ENCODE results near the gene MPRIP. TPM values are rescaled to one million over a fixed set of nuclear protein-coding genes. Genes with fewer than 3 reads are reported as not detected.

Gene MPRIP
- total and polyA plus RNA-seq, 2 donors (not counting 3 experiments of a cell fraction or from before 2014, with no cell fraction given) = 94.6 to 246 TPM

DNA sequence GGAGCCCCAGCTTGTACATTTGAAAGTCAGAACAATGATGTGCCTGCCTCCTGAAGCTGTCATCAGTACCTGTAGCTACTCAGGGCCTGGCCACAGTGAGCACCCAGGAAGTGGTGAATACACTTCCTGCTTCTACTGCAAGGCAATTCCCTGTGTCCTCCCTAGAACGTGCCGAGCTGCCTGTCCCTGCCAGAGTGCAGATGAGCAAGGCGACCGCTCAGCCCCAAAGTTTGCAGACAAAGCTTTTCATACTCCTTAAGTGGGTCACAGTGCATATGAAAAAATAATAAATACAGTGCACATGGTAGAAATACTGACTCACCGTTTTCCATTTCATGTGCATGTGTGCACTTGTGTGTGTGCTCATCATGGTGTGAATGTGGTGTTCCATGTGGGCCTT, 77.3 kb downstream of the MPRIP start:
- Histone ChIP-seq H3K9me3 (replicated peaks; ENCODE audit: control insufficient read depth, insufficient read depth, low read length) (no peaks in the 10 kb centered on the region), H2AFZ (ENCODE audit: low read depth, low read length) (no peak overlapping the region), H3K9me1 (replicated peaks; ENCODE audit: control insufficient read depth, extremely low read depth, insufficient read depth, low read length) (no peaks in the 10 kb centered on the region), H4K20me1 (replicated peaks; ENCODE audit: control insufficient read depth, extremely low read depth, insufficient read depth, low read length) (no peaks in the 10 kb centered on the region), H3K4me2 (ENCODE audit: insufficient read depth, low read length) (no peak overlapping the region), H3K4me3 (replicated peaks in 1 of 3; ENCODE audit: insufficient read depth in 1 of 3, low read depth in 1 of 3, low read length in 3 of 3) (no peak overlapping the region), H3K9ac (replicated peaks; ENCODE audit: extremely low read depth, insufficient read depth, low read length) (no peak overlapping the region), H3K36me3 (ENCODE audit: control insufficient read depth in 2 of 2, extremely low read depth in 1 of 2, insufficient read depth in 2 of 2, low read length in 2 of 2) (no peaks in the 10 kb centered on the region), H3K4me1 (ENCODE audit: control insufficient read depth, extremely low read depth, insufficient read depth, low read length) (no peaks in the 10 kb centered on the region), H3K27me3 (ENCODE audit: control insufficient read depth in 2 of 2, insufficient read depth in 2 of 2, low read length in 2 of 2) (no peaks in the 10 kb centered on the region), H3K27ac (ENCODE audit: insufficient read depth, low read depth, low read length) (no peak overlapping the region), H3K79me2 (ENCODE audit: control insufficient read depth, insufficient read depth, low read length) (peaks cover 92% of the 10 kb centered on the region)
- ChIA-PET POLR2A (no interaction called here), CTCF (interaction anchor here (4.1 kb wide), 1 partner anchor 22 kb away, joined by 14 read pairs; no protein-coding TSS in a partner anchor)
- no peak for TF ChIP-seq GATA2 (IDR thresholded peaks at IDR 0.05; ENCODE audit: insufficient read depth, insufficient read length, low read depth, low read length)
- no peak for TF ChIP-seq MYC (IDR thresholded peaks at IDR 0.05; ENCODE audit: low read depth, low read length)
- TF ChIP-seq JUN (IDR thresholded peaks at IDR 0.05; ENCODE audit: borderline replicate concordance, insufficient read depth, insufficient read length, low read depth) = no peak
- no peak for TF ChIP-seq FOS (IDR thresholded peaks at IDR 0.05; ENCODE audit: borderline replicate concordance, insufficient read depth, low read length)
- TF ChIP-seq POLR2A (IDR thresholded peaks at IDR 0.05; ENCODE audit: low read depth, low read length) = no peak
- TF ChIP-seq MAX (IDR thresholded peaks at IDR 0.05; ENCODE audit: insufficient read depth, insufficient read length) = no peak
- TF ChIP-seq POLR2AphosphoS5 (IDR thresholded peaks at IDR 0.05; ENCODE audit: insufficient read depth, low read depth, low read length) = no peak
- TF ChIP-seq EZH2 (IDR thresholded peaks at IDR 0.05; ENCODE audit: borderline replicate concordance, low read depth, low read length, severe bottlenecking) = no peak
- TF ChIP-seq, protein P1, sequence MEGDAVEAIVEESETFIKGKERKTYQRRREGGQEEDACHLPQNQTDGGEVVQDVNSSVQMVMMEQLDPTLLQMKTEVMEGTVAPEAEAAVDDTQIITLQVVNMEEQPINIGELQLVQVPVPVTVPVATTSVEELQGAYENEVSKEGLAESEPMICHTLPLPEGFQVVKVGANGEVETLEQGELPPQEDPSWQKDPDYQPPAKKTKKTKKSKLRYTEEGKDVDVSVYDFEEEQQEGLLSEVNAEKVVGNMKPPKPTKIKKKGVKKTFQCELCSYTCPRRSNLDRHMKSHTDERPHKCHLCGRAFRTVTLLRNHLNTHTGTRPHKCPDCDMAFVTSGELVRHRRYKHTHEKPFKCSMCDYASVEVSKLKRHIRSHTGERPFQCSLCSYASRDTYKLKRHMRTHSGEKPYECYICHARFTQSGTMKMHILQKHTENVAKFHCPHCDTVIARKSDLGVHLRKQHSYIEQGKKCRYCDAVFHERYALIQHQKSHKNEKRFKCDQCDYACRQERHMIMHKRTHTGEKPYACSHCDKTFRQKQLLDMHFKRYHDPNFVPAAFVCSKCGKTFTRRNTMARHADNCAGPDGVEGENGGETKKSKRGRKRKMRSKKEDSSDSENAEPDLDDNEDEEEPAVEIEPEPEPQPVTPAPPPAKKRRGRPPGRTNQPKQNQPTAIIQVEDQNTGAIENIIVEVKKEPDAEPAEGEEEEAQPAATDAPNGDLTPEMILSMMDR (IDR thresholded peaks at IDR 0.05; ENCODE audit: extremely low read depth in 1 of 2, insufficient read depth in 1 of 2, low read depth in 1 of 2, low read length in 2 of 2) = no peak
- BruUV-seq (replicated peaks) = no TSS peak
- DNase-seq (ENCODE audit: low read depth, low spot score) = peak; percentile 29
- FAIRE-seq = no peak
- dilution Hi-C loops (cut with MboI; ENCODE audit: extremely low pct_ligation_motif_present, low sequenced_read_pairs) = no loop called here
- intact Hi-C loops (cut with micrococcal nuclease) = no loop called here

Measured in endothelial cell of umbilical vein (primary cell).